A549 treated with AZD2906 at 1 μM for 4 hours (cell line): Measurements from ENCODE around the gene DLAT. TPM values are rescaled to one million over a fixed set of nuclear protein-coding genes. Genes with fewer than 3 reads are reported as not detected.

ENCODE experiments used
- total RNA-seq: library from RNA; stranded (reverse); fragments of 200-300 nt; extraction: Qiagen RNA extraction; gene quantifications from 5 replicates; pipeline ENCODE4 v1.2.3, GENCODE V29; 2022

Gene DLAT
- 23.6 to 34.4 TPM (median 28.1 TPM) in 5 replicates for total RNA-seq

DNA sequence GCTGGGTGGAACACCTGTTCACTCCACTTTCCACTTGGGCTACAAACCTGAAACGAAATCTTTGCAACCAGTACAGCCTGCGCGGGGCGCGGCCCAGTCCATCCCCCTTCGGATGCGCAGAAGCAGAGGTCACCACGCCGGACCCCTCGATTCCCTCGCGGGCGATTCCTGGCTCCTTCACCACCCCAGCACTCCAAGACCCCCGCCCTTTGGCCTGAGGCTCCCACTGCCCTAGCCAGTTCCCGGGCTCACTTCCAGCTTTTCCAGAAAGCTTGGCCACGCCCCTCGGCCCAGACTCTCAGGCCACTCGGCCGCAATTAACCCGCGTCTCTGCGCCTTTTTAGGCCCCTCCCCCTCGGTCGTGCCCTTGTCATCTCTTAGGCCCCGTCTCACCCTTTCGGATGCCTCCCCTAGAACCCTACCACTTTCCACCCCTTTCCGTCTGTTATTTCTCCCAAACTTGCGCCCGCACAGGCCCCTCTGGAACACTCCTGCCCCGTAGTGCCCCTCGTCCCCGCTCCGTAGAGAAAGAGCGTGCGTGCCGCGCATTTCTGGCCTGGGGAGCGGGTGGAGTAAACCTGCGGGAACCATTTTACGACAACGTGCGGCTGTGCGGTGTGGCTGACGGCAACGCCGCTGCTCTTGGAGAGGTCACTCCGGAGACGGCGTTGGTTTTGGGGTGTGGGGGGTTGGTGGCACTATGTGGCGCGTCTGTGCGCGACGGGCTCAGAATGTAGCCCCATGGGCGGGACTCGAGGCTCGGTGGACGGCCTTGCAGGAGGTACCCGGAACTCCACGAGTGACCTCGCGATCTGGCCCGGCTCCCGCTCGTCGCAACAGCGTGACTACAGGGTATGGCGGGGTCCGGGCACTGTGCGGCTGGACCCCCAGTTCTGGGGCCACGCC lies at the start of gene DLAT:
DLAT (plus strand) TSS at position 636 of the 906 bp plus-strand sequence; CDS start at position 701, 65 bp downstream.

DNA sequence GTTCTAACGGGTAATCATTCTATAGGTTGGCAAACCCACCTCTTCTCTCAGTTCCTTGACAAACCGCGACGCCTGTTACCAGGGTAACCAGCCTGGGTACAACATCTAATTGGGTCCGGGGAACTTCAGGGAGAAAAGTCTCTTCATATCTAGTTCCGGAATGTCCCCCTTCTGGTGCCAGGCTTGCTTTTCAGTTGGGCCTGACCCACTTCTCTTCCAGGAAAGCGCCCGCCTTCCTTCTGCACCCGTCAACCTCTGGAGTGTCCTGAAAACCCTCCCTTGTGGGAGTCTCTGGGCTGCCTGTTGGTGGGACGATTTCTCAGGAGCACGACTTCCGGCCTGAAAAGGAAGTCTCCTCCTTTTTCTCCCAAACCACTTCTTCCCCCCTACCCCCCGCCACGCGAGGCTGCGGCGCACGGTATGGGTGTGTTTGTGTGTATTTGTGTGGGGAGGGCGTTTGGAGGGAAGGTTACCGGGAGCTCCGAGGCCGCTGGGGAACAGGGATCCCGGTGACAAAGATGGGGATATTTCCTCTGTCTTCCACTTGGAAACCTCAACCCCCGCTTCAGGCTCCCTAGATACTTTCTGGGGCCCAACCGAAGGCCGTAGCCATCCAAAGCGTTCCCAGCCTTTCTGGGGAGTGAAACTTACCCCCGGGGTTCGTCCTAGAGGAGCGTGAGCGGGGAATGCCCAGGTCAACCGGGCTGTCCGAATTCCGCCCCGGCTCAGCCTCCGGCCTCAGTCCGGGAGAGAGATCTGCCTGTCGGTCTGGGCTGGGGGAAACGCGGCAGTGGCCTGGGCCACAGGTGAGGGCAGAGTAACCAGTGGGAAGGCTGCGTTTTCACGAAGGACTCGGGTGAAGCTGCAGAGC lies 49.0 kb downstream of the DLAT start, which contains the start of the genes NKAPD1 and PIH1D2:
NKAPD1 (plus strand) TSS at position 359 of the 871 bp plus-strand sequence. CDS start 1,276 bp downstream, outside the sequence.
PIH1D2 (minus strand) TSS at position 77 of the 871 bp plus-strand sequence. CDS start 843 bp downstream, outside the sequence.

DNA sequence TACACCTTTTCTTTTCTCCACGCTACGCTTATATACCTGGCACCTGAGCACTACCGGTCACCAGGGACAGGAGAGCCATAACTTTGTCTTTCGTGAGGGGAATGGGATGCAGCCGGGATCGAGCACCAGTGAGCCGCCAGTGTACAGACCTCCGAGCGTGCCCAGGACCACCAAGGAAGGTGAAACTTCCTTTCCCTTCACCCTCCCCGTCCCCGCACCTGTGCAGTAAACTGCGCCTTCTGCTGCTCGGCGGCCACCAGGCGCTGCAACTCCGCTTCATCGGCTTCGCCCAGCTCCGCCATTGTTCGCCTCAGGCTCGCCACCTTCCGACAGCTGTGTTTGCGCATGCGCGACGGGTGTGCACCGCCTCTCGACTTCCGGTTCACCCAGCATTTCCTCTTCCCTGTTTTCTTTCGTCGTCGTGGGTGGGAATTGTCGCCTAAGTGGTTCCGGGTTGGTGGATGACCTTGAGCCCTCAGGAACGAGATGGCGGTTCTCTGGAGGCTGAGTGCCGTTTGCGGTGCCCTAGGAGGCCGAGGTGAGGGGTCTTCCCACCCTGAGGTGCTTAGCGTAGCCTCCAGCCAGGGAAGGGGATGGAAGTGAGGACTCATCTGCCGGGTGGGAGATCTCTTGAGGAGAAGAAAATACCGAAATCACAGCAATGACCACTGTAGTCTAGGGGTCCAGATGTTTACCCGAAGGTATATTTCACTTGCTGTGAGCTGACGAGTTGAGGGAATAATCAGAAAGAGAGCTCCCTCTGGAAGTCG lies 61.4 kb downstream of the DLAT start, which contains the start of the genes SDHD and TIMM8B:
SDHD (plus strand) TSS at position 452 of the 770 bp plus-strand sequence; CDS start at position 487, 35 bp downstream.
TIMM8B (minus strand) TSS at position 335 of the 770 bp plus-strand sequence; CDS start at position 302, 33 bp downstream.

Other genes starting within 250 kb of the DLAT start
- gene ALG9, start 153.8 kb upstream of the DLAT start, total RNA-seq: 18.6 to 21.2 TPM (median 19.2 TPM) in 5 replicates
- gene FDXACB1, start 146.2 kb upstream of the DLAT start, total RNA-seq: 1.4 to 1.6 TPM (median 1.5 TPM) in 5 replicates
- 30.2 to 35.4 TPM (median 31.7 TPM) in 5 replicates for gene CFAP68, start 145.9 kb upstream of the DLAT start, total RNA-seq
- 12.8 to 27.1 TPM (median 15.4 TPM) in 5 replicates for gene CRYAB, start 113.6 kb upstream of the DLAT start, total RNA-seq
- not detected in 5 replicates for gene HSPB2, start 112.7 kb upstream of the DLAT start, total RNA-seq
- gene C11orf52, start 106.5 kb upstream of the DLAT start, total RNA-seq: 0.12 to 0.31 TPM (median 0.21 TPM) in 4 of 5 replicates, not detected in the other
- 5.6 to 9.5 TPM (median 8.2 TPM) in 5 replicates for gene DIXDC1, start 88.1 kb upstream of the DLAT start, total RNA-seq
- 0.61 to 1.3 TPM (median 0.86 TPM) in 5 replicates for gene PIH1D2, start 48.6 kb downstream of the DLAT start, total RNA-seq
- 12.3 to 21.3 TPM (median 14.9 TPM) in 5 replicates for gene NKAPD1, start 48.9 kb downstream of the DLAT start, total RNA-seq
- 61.4 to 72.8 TPM (median 68.1 TPM) in 5 replicates for gene TIMM8B, start 61.3 kb downstream of the DLAT start, total RNA-seq
- gene SDHD, start 61.5 kb downstream of the DLAT start, total RNA-seq: 63.4 to 89.6 TPM (median 68.7 TPM) in 5 replicates
- 86.2 to 98.7 TPM (median 87.2 TPM) in 5 replicates for gene IL18, start 138.7 kb downstream of the DLAT start, total RNA-seq
- gene TEX12, start 142.0 kb downstream of the DLAT start, total RNA-seq: not detected in 5 replicates
- gene BCO2, start 150.1 kb downstream of the DLAT start, total RNA-seq: 0.70 to 1.5 TPM (median 0.96 TPM) in 5 replicates
- 26.9 to 29.5 TPM (median 28.1 TPM) in 5 replicates for gene PTS, start 201.0 kb downstream of the DLAT start, total RNA-seq
- gene PLET1, start 235.5 kb downstream of the DLAT start, total RNA-seq: not detected in 5 replicates